Liver (tissue), 9 donors: ENCODE results near the gene RETN. TPM values are rescaled to one million over a fixed set of nuclear protein-coding genes. Genes with fewer than 3 reads are reported as not detected.

ENCODE experiments used
- DNase-seq: peaks from one replicate; pipeline ENCODE4 v3.0.0-alpha.2; 2017; ENCODE audit warnings: low spot score
- H3K27ac ChIP-seq, 2 donors: one replicate each; pipeline ENCODE4 v1.7.0; 2013; ENCODE audit warnings: inconsistent platforms in 2 of 2, low read length in 2 of 2, control low read depth in 1 of 2, low read depth in 1 of 2, mild to moderate bottlenecking in 1 of 2
- H3K27me3 ChIP-seq, 4 donors: one replicate each; pipeline versions ENCODE4 v1.6.1 to v1.7.0; 2013; ENCODE audit warnings: low read length in 3 of 4, inconsistent platforms in 1 of 4, mild to moderate bottlenecking in 1 of 4, moderate library complexity in 1 of 4; ENCODE audit not compliant: control insufficient read depth in 4 of 4, insufficient read depth in 4 of 4
- H3K36me3 ChIP-seq, 4 donors: one replicate each; pipeline versions ENCODE4 v1.6.1 to v1.7.0; 2013; ENCODE audit warnings: low read length in 3 of 4, mild to moderate bottlenecking in 3 of 4, low read depth in 1 of 4, moderate library complexity in 1 of 4; ENCODE audit not compliant: control insufficient read depth in 4 of 4, insufficient read depth in 3 of 4
- H3K4me1 ChIP-seq, 4 donors: one replicate each; pipeline versions ENCODE4 v1.6.1 to v1.7.0; 2013; ENCODE audit warnings: low read length in 3 of 4, mild to moderate bottlenecking in 3 of 4, moderate library complexity in 1 of 4; ENCODE audit not compliant: control insufficient read depth in 4 of 4, insufficient read depth in 4 of 4
- H3K4me3 ChIP-seq, 3 donors: one replicate each; pipeline versions ENCODE4 v1.6.1 to v1.7.0; 2013; ENCODE audit warnings: low read length in 3 of 3, control low read depth in 1 of 3, low read depth in 1 of 3, mild to moderate bottlenecking in 1 of 3
- H3K9ac ChIP-seq, 2 donors: one replicate each; pipeline ENCODE4 v1.7.0; 2013; ENCODE audit warnings: low read length in 2 of 2, mild to moderate bottlenecking in 2 of 2, moderate library complexity in 2 of 2, control low read depth in 1 of 2, low read depth in 1 of 2
- H3K9me3 ChIP-seq, 4 donors: one replicate each; pipeline versions ENCODE4 v1.6.1 to v1.7.0; 2013; ENCODE audit warnings: low read length in 3 of 4; ENCODE audit not compliant: control insufficient read depth in 4 of 4
- EGR1 ChIP-seq, 2 donors: IDR thresholded peaks; 2 replicates each; pipeline ENCODE4 v1.6.1; 2016 to 2018; ENCODE audit warnings: antibody characterized with exemption in 2 of 2, low read depth in 2 of 2
- FOXA1 ChIP-seq: IDR thresholded peaks from 2 replicates; pipeline ENCODE4 v1.6.1; 2016; ENCODE audit warnings: antibody characterized with exemption
- FOXA2 ChIP-seq: IDR thresholded peaks from 2 replicates; pipeline ENCODE4 v1.6.1; 2016; ENCODE audit warnings: antibody characterized with exemption
- GABPA ChIP-seq, 2 donors: IDR thresholded peaks in 1 of 2; conservative IDR thresholded peaks in 1 of 2; 2 replicates each; pipeline ENCODE4 v1.6.1; 2016; ENCODE audit warnings: antibody characterized with exemption in 2 of 2, mild to moderate bottlenecking in 1 of 2, moderate library complexity in 1 of 2
- HNF4A ChIP-seq, 2 donors: conservative IDR thresholded peaks; 2 replicates each; pipeline ENCODE4 v1.6.1; 2016; ENCODE audit warnings: antibody characterized with exemption in 2 of 2, mild to moderate bottlenecking in 2 of 2
- JUND ChIP-seq, 2 donors: IDR thresholded peaks; 2 replicates each; pipeline ENCODE4 v1.6.1; 2016; ENCODE audit warnings: antibody characterized with exemption in 2 of 2
- MAX ChIP-seq: IDR thresholded peaks from 2 replicates; pipeline ENCODE4 v1.6.1; 2016; ENCODE audit warnings: antibody characterized with exemption
- NR2F2 ChIP-seq: IDR thresholded peaks from 2 replicates; pipeline ENCODE4 v1.6.1; 2016; ENCODE audit warnings: antibody characterized with exemption
- RAD21 ChIP-seq, 2 donors: IDR thresholded peaks; 2 replicates each; pipeline ENCODE4 v1.6.1; 2016; ENCODE audit warnings: antibody characterized with exemption in 2 of 2, mild to moderate bottlenecking in 2 of 2
- RXRA ChIP-seq, 2 donors: IDR thresholded peaks; 2 replicates each; pipeline ENCODE4 v1.6.1; 2017 to 2018; ENCODE audit warnings: antibody characterized with exemption in 2 of 2, mild to moderate bottlenecking in 1 of 2
- TAF1 ChIP-seq: conservative IDR thresholded peaks from 2 replicates; pipeline ENCODE4 v1.6.1; 2016; ENCODE audit warnings: antibody characterized with exemption, mild to moderate bottlenecking
- YY1 ChIP-seq: IDR thresholded peaks from 2 replicates; pipeline ENCODE4 v1.6.1; 2016; ENCODE audit warnings: antibody characterized with exemption, mild to moderate bottlenecking
- WGBS: extraction: QIAGEN DNeasy Blood & Tissue Kit; methylation state at CpG from one replicate; pipeline ENCODE4 v1.1.7; 2013; 5-methylcytosine and 5-hydroxymethylcytosine counted together
- polyA plus RNA-seq, 2 donors: library from polyadenylated mRNA; stranded (reverse) in 1 of 2; unstranded in 1 of 2; fragments of 200-250 nt in 1 of 2; fragments of >200 nt in 1 of 2; fragmentation: Nextera tagmentation in 1 of 2; extraction: Ambion mirVana in 1 of 2; gene quantifications; one replicate each; pipeline versions ENCODE4 v1.2.1 to v1.2.3, GENCODE V29; 2013 to 2015
- total RNA-seq, 2 donors: library from RNA; depleted of rRNA; stranded (reverse); fragments of >200 nt; gene quantifications; one replicate each; pipeline ENCODE4 v1.2.3, GENCODE V29; 2014
- TF ChIP-seq, protein P1 (sequence below): IDR thresholded peaks from 2 replicates; pipeline ENCODE4 v1.6.1; 2016; ENCODE audit warnings: antibody characterized with exemption
- TF ChIP-seq, protein P2 (sequence below): fragments of 150-350 bp; IDR thresholded peaks from 2 replicates; pipeline ENCODE4 v1.5.1; 2017; ENCODE audit warnings: improper control_type of control experiment, low read depth, low read length; ENCODE audit not compliant: missing input control
- TF ChIP-seq, protein P3 (sequence below): IDR thresholded peaks from 2 replicates; pipeline ENCODE4 v1.6.1; 2016; ENCODE audit warnings: antibody characterized with exemption, mild to moderate bottlenecking
- TF ChIP-seq, protein P4 (sequence below): IDR thresholded peaks from 2 replicates; pipeline ENCODE4 v1.6.1; 2016; ENCODE audit warnings: antibody characterized with exemption
- donor health status: healthy.
- donor health status: healthy.
- donor health status: healthy.
- donor health status: healthy.
- donor health status: healthy.

The RETN gene
- total and polyA plus RNA-seq, 4 donors: 1.9 to 11.5 TPM; not detected in 2

DNA sequence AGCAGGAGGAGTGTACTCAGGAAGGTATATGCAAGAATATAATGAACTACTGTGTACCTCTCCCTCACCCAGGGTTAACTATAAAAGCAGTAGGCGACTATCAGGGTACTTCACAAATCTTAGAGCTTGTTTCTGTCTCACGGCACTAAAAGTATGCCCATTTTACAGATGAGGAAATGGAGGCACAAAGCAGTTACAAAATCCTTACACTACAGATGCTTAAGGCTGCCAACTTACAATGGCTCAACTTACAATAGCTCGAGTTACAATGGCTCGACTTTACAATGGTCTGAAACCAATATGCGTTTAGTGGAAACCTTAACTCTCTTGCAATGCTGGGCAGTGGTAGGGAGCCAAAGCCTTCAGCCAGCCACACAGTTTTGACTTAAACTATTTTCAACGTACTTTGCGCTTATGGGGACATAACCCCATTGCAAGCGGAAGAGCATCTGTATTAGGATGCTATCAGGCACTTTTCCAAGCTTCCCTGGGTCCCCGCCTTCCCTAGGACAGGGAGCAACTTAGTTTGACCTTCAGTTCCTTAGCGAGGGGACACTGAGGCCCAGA lies 29.0 kb downstream of the RETN start:
- H3K4me1 ChIP-seq: no peaks in the 10 kb centered on the region
- 80% methylated on average over 10 of the region's 10 CpGs for WGBS

DNA sequence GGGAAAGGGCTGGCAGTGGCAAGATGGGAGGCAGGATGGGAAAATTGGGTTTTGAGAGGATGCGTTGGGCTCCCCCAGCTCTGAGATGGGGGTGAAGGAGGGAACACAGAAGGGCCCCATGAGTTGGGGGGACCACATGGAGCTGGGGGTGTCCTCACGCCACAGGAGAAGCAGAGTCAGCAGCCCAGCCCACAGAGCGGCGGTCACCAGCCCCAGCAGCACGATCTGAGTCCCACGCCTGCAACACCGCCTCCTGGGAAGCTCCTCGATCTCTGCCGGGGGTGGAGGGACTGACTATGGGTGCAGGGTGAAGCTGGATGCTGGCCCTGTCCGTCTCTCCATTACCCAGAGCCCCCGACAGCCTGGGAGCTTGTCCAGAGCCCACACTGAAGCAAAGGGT lies 29.7 kb downstream of the RETN start:
- no peaks in the 10 kb centered on the region for H3K36me3 ChIP-seq
- no peak overlapping the region for H3K4me3 ChIP-seq
- DNase-seq: no peak
- no peaks in the 10 kb centered on the region for H3K4me1 ChIP-seq
- peaks cover 0 to 4% (median 0%) of the 10 kb centered on the region in 4 donors for H3K27me3 ChIP-seq
- no peak overlapping the region for H3K27ac ChIP-seq
- H3K9me3 ChIP-seq: no peaks in the 10 kb centered on the region
- H3K9ac ChIP-seq: no peak overlapping the region
- 34% methylated on average over 11 of the region's 11 CpGs for WGBS
- TF ChIP-seq GABPA (IDR thresholded peaks at IDR 0.05 in 1 of 2, conservative IDR thresholded peaks at IDR 0.05 in 1 of 2): no peak
- TF ChIP-seq YY1: no peak
- TF ChIP-seq MAX: no peak
- TF ChIP-seq, protein P1, sequence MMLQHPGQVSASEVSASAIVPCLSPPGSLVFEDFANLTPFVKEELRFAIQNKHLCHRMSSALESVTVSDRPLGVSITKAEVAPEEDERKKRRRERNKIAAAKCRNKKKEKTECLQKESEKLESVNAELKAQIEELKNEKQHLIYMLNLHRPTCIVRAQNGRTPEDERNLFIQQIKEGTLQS: no peak
- no peak for TF ChIP-seq NR2F2
- no peak for TF ChIP-seq FOXA1
- TF ChIP-seq TAF1: no peak
- TF ChIP-seq, protein P2, sequence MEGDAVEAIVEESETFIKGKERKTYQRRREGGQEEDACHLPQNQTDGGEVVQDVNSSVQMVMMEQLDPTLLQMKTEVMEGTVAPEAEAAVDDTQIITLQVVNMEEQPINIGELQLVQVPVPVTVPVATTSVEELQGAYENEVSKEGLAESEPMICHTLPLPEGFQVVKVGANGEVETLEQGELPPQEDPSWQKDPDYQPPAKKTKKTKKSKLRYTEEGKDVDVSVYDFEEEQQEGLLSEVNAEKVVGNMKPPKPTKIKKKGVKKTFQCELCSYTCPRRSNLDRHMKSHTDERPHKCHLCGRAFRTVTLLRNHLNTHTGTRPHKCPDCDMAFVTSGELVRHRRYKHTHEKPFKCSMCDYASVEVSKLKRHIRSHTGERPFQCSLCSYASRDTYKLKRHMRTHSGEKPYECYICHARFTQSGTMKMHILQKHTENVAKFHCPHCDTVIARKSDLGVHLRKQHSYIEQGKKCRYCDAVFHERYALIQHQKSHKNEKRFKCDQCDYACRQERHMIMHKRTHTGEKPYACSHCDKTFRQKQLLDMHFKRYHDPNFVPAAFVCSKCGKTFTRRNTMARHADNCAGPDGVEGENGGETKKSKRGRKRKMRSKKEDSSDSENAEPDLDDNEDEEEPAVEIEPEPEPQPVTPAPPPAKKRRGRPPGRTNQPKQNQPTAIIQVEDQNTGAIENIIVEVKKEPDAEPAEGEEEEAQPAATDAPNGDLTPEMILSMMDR: no peak
- TF ChIP-seq HNF4A (conservative IDR thresholded peaks at IDR 0.05): no peak
- TF ChIP-seq JUND (IDR thresholded peaks at IDR 0.05): no peak
- TF ChIP-seq FOXA2: no peak
- TF ChIP-seq, protein P3, sequence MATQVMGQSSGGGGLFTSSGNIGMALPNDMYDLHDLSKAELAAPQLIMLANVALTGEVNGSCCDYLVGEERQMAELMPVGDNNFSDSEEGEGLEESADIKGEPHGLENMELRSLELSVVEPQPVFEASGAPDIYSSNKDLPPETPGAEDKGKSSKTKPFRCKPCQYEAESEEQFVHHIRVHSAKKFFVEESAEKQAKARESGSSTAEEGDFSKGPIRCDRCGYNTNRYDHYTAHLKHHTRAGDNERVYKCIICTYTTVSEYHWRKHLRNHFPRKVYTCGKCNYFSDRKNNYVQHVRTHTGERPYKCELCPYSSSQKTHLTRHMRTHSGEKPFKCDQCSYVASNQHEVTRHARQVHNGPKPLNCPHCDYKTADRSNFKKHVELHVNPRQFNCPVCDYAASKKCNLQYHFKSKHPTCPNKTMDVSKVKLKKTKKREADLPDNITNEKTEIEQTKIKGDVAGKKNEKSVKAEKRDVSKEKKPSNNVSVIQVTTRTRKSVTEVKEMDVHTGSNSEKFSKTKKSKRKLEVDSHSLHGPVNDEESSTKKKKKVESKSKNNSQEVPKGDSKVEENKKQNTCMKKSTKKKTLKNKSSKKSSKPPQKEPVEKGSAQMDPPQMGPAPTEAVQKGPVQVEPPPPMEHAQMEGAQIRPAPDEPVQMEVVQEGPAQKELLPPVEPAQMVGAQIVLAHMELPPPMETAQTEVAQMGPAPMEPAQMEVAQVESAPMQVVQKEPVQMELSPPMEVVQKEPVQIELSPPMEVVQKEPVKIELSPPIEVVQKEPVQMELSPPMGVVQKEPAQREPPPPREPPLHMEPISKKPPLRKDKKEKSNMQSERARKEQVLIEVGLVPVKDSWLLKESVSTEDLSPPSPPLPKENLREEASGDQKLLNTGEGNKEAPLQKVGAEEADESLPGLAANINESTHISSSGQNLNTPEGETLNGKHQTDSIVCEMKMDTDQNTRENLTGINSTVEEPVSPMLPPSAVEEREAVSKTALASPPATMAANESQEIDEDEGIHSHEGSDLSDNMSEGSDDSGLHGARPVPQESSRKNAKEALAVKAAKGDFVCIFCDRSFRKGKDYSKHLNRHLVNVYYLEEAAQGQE: no peak
- no peak for TF ChIP-seq EGR1 (IDR thresholded peaks at IDR 0.05; ENCODE audit: low read depth in 2 of 2)
- no peak for TF ChIP-seq RXRA (IDR thresholded peaks at IDR 0.05)

More for the DNA sequence above, 29.0 kb downstream of the RETN start:
- no peak for DNase-seq
- peaks cover 0 to 4% (median 0%) of the 10 kb centered on the region in 4 donors for H3K27me3 ChIP-seq
- no peak overlapping the region for H3K4me3 ChIP-seq
- H3K9me3 ChIP-seq: no peaks in the 10 kb centered on the region
- H3K36me3 ChIP-seq: no peaks in the 10 kb centered on the region
- TF ChIP-seq, protein P3: no peak
- TF ChIP-seq HNF4A (conservative IDR thresholded peaks at IDR 0.05) (no peak), TAF1 (no peak), RAD21 (IDR thresholded peaks at IDR 0.05) (no peak), MAX (no peak), FOXA2 (no peak), YY1 (no peak), NR2F2 (no peak)
- TF ChIP-seq, protein P4, sequence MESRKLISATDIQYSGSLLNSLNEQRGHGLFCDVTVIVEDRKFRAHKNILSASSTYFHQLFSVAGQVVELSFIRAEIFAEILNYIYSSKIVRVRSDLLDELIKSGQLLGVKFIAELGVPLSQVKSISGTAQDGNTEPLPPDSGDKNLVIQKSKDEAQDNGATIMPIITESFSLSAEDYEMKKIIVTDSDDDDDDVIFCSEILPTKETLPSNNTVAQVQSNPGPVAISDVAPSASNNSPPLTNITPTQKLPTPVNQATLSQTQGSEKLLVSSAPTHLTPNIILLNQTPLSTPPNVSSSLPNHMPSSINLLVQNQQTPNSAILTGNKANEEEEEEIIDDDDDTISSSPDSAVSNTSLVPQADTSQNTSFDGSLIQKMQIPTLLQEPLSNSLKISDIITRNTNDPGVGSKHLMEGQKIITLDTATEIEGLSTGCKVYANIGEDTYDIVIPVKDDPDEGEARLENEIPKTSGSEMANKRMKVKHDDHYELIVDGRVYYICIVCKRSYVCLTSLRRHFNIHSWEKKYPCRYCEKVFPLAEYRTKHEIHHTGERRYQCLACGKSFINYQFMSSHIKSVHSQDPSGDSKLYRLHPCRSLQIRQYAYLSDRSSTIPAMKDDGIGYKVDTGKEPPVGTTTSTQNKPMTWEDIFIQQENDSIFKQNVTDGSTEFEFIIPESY: no peak
- H3K9ac ChIP-seq: no peak overlapping the region
- H3K27ac ChIP-seq: no peak overlapping the region
